Neural cell (in vitro differentiated cells): Measurements from ENCODE around the gene SLC2A2. TPM values are rescaled to one million over a fixed set of nuclear protein-coding genes. Genes with fewer than 3 reads are reported as not detected.

Source experiments
- H2AFZ ChIP-seq: fragments of 200-600, 300-800 bp; sonication (generic), shearing (Covaris generic); 2 replicates; pipeline ENCODE4 v1.6.0; 2014; ENCODE audit warnings: low read depth, mild to moderate bottlenecking, antibody characterized with exemption, low read length, moderate library complexity
- H3F3A ChIP-seq: fragments of 200-600 bp; shearing (Covaris generic); 2 replicates; pipeline ENCODE4 v1.6.1; 2016; ENCODE audit warnings: mild to moderate bottlenecking, moderate library complexity, mixed read lengths, antibody characterized with exemption, low read length; ENCODE audit not compliant: insufficient read depth, poor library complexity, severe bottlenecking
- H3K27ac ChIP-seq: fragments of 200-600, 300-800 bp; sonication (generic), shearing (Covaris generic); 2 replicates; pipeline ENCODE4 v1.5.1; 2014; ENCODE audit warnings: mild to moderate bottlenecking, low read length, moderate library complexity
- H3K27me3 ChIP-seq: fragments of 300-800, 200-600 bp; sonication (generic), shearing (Covaris generic); 2 replicates; pipeline ENCODE4 v1.6.0; 2014; ENCODE audit warnings: mild to moderate bottlenecking, low read depth, low read length, moderate library complexity; ENCODE audit not compliant: insufficient read depth
- H3K36me3 ChIP-seq: fragments of 300-800, 200-600 bp; sonication (generic), shearing (Covaris generic); 2 replicates; pipeline ENCODE4 v1.5.1; 2014; ENCODE audit warnings: mild to moderate bottlenecking, antibody characterized with exemption, low read length, moderate library complexity; ENCODE audit not compliant: insufficient read depth
- H3K4me2 ChIP-seq: fragments of 300-800, 200-600 bp; sonication (generic), shearing (Covaris generic); 2 replicates; pipeline ENCODE4 v1.6.0; 2014; ENCODE audit warnings: mild to moderate bottlenecking, low read length
- H3K4me3 ChIP-seq: fragments of 300-800, 200-600 bp; sonication (generic), shearing (Covaris generic); 2 replicates; pipeline ENCODE4 v1.5.1; 2014; ENCODE audit warnings: mild to moderate bottlenecking, low read length, moderate library complexity
- H3K79me2 ChIP-seq: fragments of 200-600 bp; shearing (Covaris generic); replicated peaks from 2 replicates; pipeline ENCODE4 v1.6.0; 2014; ENCODE audit warnings: mild to moderate bottlenecking, low read length, moderate library complexity; ENCODE audit not compliant: insufficient read depth
- H3K9ac ChIP-seq: fragments of 300-800, 200-600 bp; sonication (generic), shearing (Covaris generic); 2 replicates; pipeline ENCODE4 v1.6.1; 2016; ENCODE audit warnings: mild to moderate bottlenecking, low read length, mixed read lengths
- H3K9me2 ChIP-seq: fragments of 200-600 bp; shearing (Covaris generic); 2 replicates; pipeline ENCODE4 v1.6.1; 2016; ENCODE audit warnings: mild to moderate bottlenecking, low read length, mixed read lengths; ENCODE audit not compliant: insufficient read depth
- H3K9me3 ChIP-seq: fragments of 200-600, 300-800 bp; sonication (generic), shearing (Covaris generic); 2 replicates; pipeline ENCODE4 v1.6.1; 2016; ENCODE audit warnings: mild to moderate bottlenecking, mixed run types, low read length, moderate library complexity, mixed read lengths
- H4K20me1 ChIP-seq: fragments of 200-600 bp; shearing (Covaris generic); 2 replicates; pipeline ENCODE4 v1.6.1; 2016; ENCODE audit warnings: mild to moderate bottlenecking, mixed run types; ENCODE audit not compliant: insufficient read depth
- EP300 ChIP-seq: fragments of 450-650 bp; conservative IDR thresholded peaks from 2 replicates; pipeline ENCODE4 v1.6.1; 2014; ENCODE audit warnings: antibody characterized with exemption, mild to moderate bottlenecking, moderate library complexity; ENCODE audit not compliant: poor library complexity, severe bottlenecking
- EZH2 ChIP-seq: fragments of 200-600, 300-800 bp; shearing (Covaris generic), sonication (generic); IDR thresholded peaks from 2 replicates; pipeline ENCODE4 v1.6.1; 2014; ENCODE audit warnings: antibody characterized with exemption, low read length, borderline replicate concordance, mild to moderate bottlenecking; ENCODE audit not compliant: insufficient read depth, poor library complexity, severe bottlenecking
- MXI1 ChIP-seq: fragments of 450-650 bp; conservative IDR thresholded peaks from 2 replicates; pipeline ENCODE4 v1.6.1; 2014; ENCODE audit warnings: antibody characterized with exemption, mild to moderate bottlenecking; ENCODE audit not compliant: poor library complexity, severe bottlenecking
- POLR2AphosphoS5 ChIP-seq: IDR thresholded peaks from 2 replicates; pipeline ENCODE4 v1.6.1; 2012
- RAD21 ChIP-seq: fragments of 450-650 bp; conservative IDR thresholded peaks from 2 replicates; pipeline ENCODE4 v1.6.1; 2014; ENCODE audit warnings: antibody characterized with exemption, mild to moderate bottlenecking, moderate library complexity
- SMC3 ChIP-seq: fragments of 450-650 bp; conservative IDR thresholded peaks from 2 replicates; pipeline ENCODE4 v1.6.1; 2014; ENCODE audit warnings: antibody characterized with exemption, mild to moderate bottlenecking, moderate library complexity; ENCODE audit not compliant: poor library complexity
- TAF1 ChIP-seq: IDR thresholded peaks from 2 replicates; pipeline ENCODE4 v1.6.1; 2012; ENCODE audit warnings: low read depth
- polyA plus RNA-seq: library from polyadenylated mRNA; depleted of rRNA; stranded (reverse); fragments of >200 nt; gene quantifications from 2 replicates; pipeline ENCODE4 v1.2.3, GENCODE V29; 2014
- TF ChIP-seq, protein P1 (sequence below): IDR thresholded peaks from 2 replicates; pipeline ENCODE4 v1.6.1; 2012; ENCODE audit warnings: borderline replicate concordance
- TF ChIP-seq, protein P2 (sequence below): fragments of 450-650 bp; IDR thresholded peaks from 2 replicates; pipeline ENCODE4 v1.5.1; 2014; ENCODE audit warnings: antibody characterized with exemption, mild to moderate bottlenecking, moderate library complexity; ENCODE audit not compliant: poor library complexity, severe bottlenecking

The SLC2A2 gene
- polyA plus RNA-seq, 1 donor from 2014 or later, result not detected

GRCh38 chr3:171055336-171056178, 29.0 kb upstream of the SLC2A2 start:
- no peaks in the 10 kb centered on the region for H3K36me3 ChIP-seq

DNA sequence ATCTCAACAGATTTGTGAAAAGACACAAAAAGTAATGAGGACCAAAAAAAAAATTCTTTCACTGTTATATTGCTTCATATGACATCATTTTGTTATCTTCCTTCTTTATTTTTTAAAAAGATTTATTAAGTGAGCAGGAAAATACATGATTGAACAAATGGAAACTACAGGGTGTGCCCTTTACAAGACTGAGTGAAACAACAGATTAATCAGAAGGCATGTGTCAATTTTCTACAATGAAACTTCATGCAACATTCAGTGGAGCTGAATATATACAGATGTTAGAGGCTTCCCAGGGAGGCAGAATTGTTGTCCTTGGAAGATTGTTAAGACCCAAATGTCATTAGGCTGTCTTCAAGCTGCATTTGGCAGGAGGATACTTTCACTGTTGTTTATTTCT, 28.4 kb upstream of the SLC2A2 start:
- H3K9me2 ChIP-seq, result no peaks in the 10 kb centered on the region
- no peak overlapping the region for H3K4me3 ChIP-seq
- H3K27ac ChIP-seq, result no peak overlapping the region
- no peaks in the 10 kb centered on the region for H3K79me2 ChIP-seq
- no peaks in the 10 kb centered on the region for H4K20me1 ChIP-seq
- no peak overlapping the region for H3K4me2 ChIP-seq
- H3K36me3 ChIP-seq, result no peaks in the 10 kb centered on the region
- H3K9me3 ChIP-seq, result no peaks in the 10 kb centered on the region
- H2AFZ ChIP-seq, result no peak overlapping the region
- TF ChIP-seq, protein P1, sequence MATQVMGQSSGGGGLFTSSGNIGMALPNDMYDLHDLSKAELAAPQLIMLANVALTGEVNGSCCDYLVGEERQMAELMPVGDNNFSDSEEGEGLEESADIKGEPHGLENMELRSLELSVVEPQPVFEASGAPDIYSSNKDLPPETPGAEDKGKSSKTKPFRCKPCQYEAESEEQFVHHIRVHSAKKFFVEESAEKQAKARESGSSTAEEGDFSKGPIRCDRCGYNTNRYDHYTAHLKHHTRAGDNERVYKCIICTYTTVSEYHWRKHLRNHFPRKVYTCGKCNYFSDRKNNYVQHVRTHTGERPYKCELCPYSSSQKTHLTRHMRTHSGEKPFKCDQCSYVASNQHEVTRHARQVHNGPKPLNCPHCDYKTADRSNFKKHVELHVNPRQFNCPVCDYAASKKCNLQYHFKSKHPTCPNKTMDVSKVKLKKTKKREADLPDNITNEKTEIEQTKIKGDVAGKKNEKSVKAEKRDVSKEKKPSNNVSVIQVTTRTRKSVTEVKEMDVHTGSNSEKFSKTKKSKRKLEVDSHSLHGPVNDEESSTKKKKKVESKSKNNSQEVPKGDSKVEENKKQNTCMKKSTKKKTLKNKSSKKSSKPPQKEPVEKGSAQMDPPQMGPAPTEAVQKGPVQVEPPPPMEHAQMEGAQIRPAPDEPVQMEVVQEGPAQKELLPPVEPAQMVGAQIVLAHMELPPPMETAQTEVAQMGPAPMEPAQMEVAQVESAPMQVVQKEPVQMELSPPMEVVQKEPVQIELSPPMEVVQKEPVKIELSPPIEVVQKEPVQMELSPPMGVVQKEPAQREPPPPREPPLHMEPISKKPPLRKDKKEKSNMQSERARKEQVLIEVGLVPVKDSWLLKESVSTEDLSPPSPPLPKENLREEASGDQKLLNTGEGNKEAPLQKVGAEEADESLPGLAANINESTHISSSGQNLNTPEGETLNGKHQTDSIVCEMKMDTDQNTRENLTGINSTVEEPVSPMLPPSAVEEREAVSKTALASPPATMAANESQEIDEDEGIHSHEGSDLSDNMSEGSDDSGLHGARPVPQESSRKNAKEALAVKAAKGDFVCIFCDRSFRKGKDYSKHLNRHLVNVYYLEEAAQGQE, result no peak
- no peak for TF ChIP-seq POLR2AphosphoS5
- no peak for TF ChIP-seq MXI1
- TF ChIP-seq TAF1, result no peak
- TF ChIP-seq SMC3, result no peak
- no peak for TF ChIP-seq EZH2
- no peak for TF ChIP-seq EP300
- TF ChIP-seq, protein P2, sequence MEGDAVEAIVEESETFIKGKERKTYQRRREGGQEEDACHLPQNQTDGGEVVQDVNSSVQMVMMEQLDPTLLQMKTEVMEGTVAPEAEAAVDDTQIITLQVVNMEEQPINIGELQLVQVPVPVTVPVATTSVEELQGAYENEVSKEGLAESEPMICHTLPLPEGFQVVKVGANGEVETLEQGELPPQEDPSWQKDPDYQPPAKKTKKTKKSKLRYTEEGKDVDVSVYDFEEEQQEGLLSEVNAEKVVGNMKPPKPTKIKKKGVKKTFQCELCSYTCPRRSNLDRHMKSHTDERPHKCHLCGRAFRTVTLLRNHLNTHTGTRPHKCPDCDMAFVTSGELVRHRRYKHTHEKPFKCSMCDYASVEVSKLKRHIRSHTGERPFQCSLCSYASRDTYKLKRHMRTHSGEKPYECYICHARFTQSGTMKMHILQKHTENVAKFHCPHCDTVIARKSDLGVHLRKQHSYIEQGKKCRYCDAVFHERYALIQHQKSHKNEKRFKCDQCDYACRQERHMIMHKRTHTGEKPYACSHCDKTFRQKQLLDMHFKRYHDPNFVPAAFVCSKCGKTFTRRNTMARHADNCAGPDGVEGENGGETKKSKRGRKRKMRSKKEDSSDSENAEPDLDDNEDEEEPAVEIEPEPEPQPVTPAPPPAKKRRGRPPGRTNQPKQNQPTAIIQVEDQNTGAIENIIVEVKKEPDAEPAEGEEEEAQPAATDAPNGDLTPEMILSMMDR, result no peak
- no peak for TF ChIP-seq RAD21
- no peaks in the 10 kb centered on the region for H3K27me3 ChIP-seq
- no peak overlapping the region for H3K9ac ChIP-seq
- no peaks in the 10 kb centered on the region for H3F3A ChIP-seq

More at GRCh38 chr3:171055336-171056178, 29.0 kb upstream of the SLC2A2 start:
- Histone ChIP-seq H3K9ac (no peak overlapping the region), H3K79me2 (no peaks in the 10 kb centered on the region), H3K4me2 (no peak overlapping the region), H3K27me3 (no peaks in the 10 kb centered on the region), H3K4me3 (no peak overlapping the region), H3F3A (no peaks in the 10 kb centered on the region), H3K9me3 (no peaks in the 10 kb centered on the region), H4K20me1 (no peaks in the 10 kb centered on the region), H2AFZ (no peak overlapping the region), H3K9me2 (no peaks in the 10 kb centered on the region), H3K27ac (no peak overlapping the region)
- no peak for TF ChIP-seq RAD21
- no peak for TF ChIP-seq TAF1
- TF ChIP-seq, protein P2, result no peak
- no peak for TF ChIP-seq MXI1
- TF ChIP-seq SMC3, result no peak
- TF ChIP-seq, protein P1, result no peak
- no peak for TF ChIP-seq POLR2AphosphoS5
- TF ChIP-seq EZH2, result no peak
- TF ChIP-seq EP300, result no peak
